ENCODE results near the gene AMDHD1.
A peak's percentile ranks its signal among the peaks of the same experiment; 100 is the strongest.

The AMDHD1 gene

GRCh38 chr12:95943330-95943842, at the start of gene AMDHD1:
Gene AMDHD1, plus strand, starts transcription at chr12:95943331. Its CDS starts 68 bp downstream, at chr12:95943399.
- no peak for DNase-seq

GRCh38 chr12:95896846-95897245, 46.3 kb upstream of the AMDHD1 start:
- no peak for DNase-seq

GRCh38 chr12:95898081-95898480, 45.0 kb upstream of the AMDHD1 start:
- DNase-seq: no peak

GRCh38 chr12:95908573-95908972, 34.6 kb upstream of the AMDHD1 start:
- no peak for DNase-seq

GRCh38 chr12:95909871-95910270, 33.3 kb upstream of the AMDHD1 start:
- DNase-seq: no peak

- DNase-seq: peak; percentile 58
These were observed 24.7 kb upstream of the AMDHD1 start for GRCh38 chr12:95918194-95918993.

- no peak for DNase-seq
These were observed 24.0 kb upstream of the AMDHD1 start for GRCh38 chr12:95919110-95919509.

GRCh38 chr12:95922231-95922630, 20.9 kb upstream of the AMDHD1 start:
- DNase-seq: no peak

- DNase-seq: no peak
These were observed 2.6 kb upstream of the AMDHD1 start for GRCh38 chr12:95940514-95940913.

- no peak for DNase-seq
These were observed 1.0 kb upstream of the AMDHD1 start for GRCh38 chr12:95942101-95942523.

GRCh38 chr12:95942524-95943329, 404 bp upstream of the AMDHD1 start, which contains the start of gene CCDC38:
Gene CCDC38, minus strand, starts transcription at chr12:95942614. Its CDS starts 6,105 bp downstream, at chr12:95936509.
- DNase-seq: peak; percentile 82

- DNase-seq: no peak
These were observed 1.1 kb downstream of the AMDHD1 start for GRCh38 chr12:95944108-95944704.

- DNase-seq: no peak
These were observed 6.5 kb downstream of the AMDHD1 start for GRCh38 chr12:95949477-95950206.

GRCh38 chr12:95951515-95951914, 8.4 kb downstream of the AMDHD1 start:
- no peak for DNase-seq

GRCh38 chr12:95953000-95953399, 9.9 kb downstream of the AMDHD1 start:
- DNase-seq: no peak

- DNase-seq: no peak
These were observed 12.5 kb downstream of the AMDHD1 start for GRCh38 chr12:95955549-95956159.

GRCh38 chr12:95956557-95957145, 13.5 kb downstream of the AMDHD1 start:
- DNase-seq: no peak

GRCh38 chr12:95959107-95959506, 16.0 kb downstream of the AMDHD1 start:
- DNase-seq: no peak

GRCh38 chr12:95960241-95960640, 17.1 kb downstream of the AMDHD1 start:
- DNase-seq: no peak

- no peak for DNase-seq
These were observed 19.1 kb downstream of the AMDHD1 start for GRCh38 chr12:95962222-95962621.

GRCh38 chr12:95963096-95963495, 20.0 kb downstream of the AMDHD1 start:
- DNase-seq: no peak

Measured in kidney glomerular epithelial cell (primary cell).